C4-2B (cell line): ENCODE results near the gene NIPSNAP3A.
"Not testable (repeated sequence)": the region's sequence is repeated elsewhere in the genome, so short reads cannot be mapped to it uniquely, and the experiment has no call there.

ENCODE experiments used
- ZFX ChIP-seq: fragments of 450-650 bp; IDR thresholded peaks from 2 replicates; pipeline ENCODE4 v1.6.1; 2017
- TF ChIP-seq, protein P1 (sequence below): fragments of 450-650 bp; conservative IDR thresholded peaks from 2 replicates; pipeline ENCODE4 v1.5.1; 2017; ENCODE audit warnings: mild to moderate bottlenecking

- TF ChIP-seq, protein P1, sequence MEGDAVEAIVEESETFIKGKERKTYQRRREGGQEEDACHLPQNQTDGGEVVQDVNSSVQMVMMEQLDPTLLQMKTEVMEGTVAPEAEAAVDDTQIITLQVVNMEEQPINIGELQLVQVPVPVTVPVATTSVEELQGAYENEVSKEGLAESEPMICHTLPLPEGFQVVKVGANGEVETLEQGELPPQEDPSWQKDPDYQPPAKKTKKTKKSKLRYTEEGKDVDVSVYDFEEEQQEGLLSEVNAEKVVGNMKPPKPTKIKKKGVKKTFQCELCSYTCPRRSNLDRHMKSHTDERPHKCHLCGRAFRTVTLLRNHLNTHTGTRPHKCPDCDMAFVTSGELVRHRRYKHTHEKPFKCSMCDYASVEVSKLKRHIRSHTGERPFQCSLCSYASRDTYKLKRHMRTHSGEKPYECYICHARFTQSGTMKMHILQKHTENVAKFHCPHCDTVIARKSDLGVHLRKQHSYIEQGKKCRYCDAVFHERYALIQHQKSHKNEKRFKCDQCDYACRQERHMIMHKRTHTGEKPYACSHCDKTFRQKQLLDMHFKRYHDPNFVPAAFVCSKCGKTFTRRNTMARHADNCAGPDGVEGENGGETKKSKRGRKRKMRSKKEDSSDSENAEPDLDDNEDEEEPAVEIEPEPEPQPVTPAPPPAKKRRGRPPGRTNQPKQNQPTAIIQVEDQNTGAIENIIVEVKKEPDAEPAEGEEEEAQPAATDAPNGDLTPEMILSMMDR = not testable (repeated sequence)
- TF ChIP-seq ZFX = not testable (repeated sequence)
Observed at GRCh38 chr9:104769029-104769428, 21.5 kb downstream of the NIPSNAP3A start.
